HepG2 (cell line): Measurements from ENCODE around the gene VAMP3. TPM values are rescaled to one million over a fixed set of nuclear protein-coding genes. Genes with fewer than 3 reads are reported as not detected.

Experiments used
- ATAC-seq: fragments of 200-7000 bp; cut with Tn5 transposase; 3 replicates; pipeline ENCODE4 v1.9.1; 2020; ENCODE audit warnings: mild to moderate bottlenecking, moderate library complexity
- BruUV-seq: library from RNA; stranded (reverse); fragments of 400-500 nt; replicated peaks from 2 replicates; lab custom pipeline; 2021; lab: Mats Ljungman, UMichigan
- CTCF ChIA-PET: fragments of 300-600 bp; formaldehyde crosslinking; extraction: SDS; loops from one replicate; lab custom pipeline; 2021; ENCODE audit warnings: low total read pairs, inconsistent platforms, low intra/inter-chr PET ratio; lab: Yijun Ruan, JAX
- POLR2A ChIA-PET: fragments of 350-600 bp; sonication (Branson Sonifier 250); formaldehyde crosslinking; loops from one replicate; lab custom pipeline; 2020; ENCODE audit warnings: antibody characterized with exemption, inconsistent platforms; lab: Yijun Ruan, JAX
- DNase-seq: peaks from one replicate; pipeline ENCODE4 v3.0.0-alpha.2; 2015; ENCODE audit warnings: low spot score
- FAIRE-seq: peaks from 3 replicates; lab custom pipeline; 2011; peaks lifted over from hg19 to GRCh38; lab: Jason Lieb, UNC
- H2AFZ ChIP-seq: one replicate; pipeline ENCODE4 v1.6.1; 2011; ENCODE audit warnings: low read length, inconsistent platforms
- H3K27ac ChIP-seq: fragments of 300-600 bp; 3 replicates; pipeline ENCODE4 v1.8.0; 2011; ENCODE audit warnings: mixed run types, mild to moderate bottlenecking, mixed read lengths, low read length, inconsistent platforms; ENCODE audit not compliant: insufficient read depth; ENCODE audit errors: extremely low read length
- H3K27me3 ChIP-seq, 2 experiments: fragments of 200-600 bp in 1 of 2; 2 replicates in 1 of 2; 3 replicates in 1 of 2; pipeline versions ENCODE4 v1.6.0 to v1.8.0; 2011; ENCODE audit warnings: low read length in 2 of 2, mild to moderate bottlenecking in 2 of 2, moderate library complexity in 2 of 2, inconsistent platforms in 1 of 2; ENCODE audit not compliant: insufficient read depth in 2 of 2, control insufficient read depth in 1 of 2
- H3K36me3 ChIP-seq, 2 experiments: fragments of 200-600 bp in 1 of 2; replicated peaks in 1 of 2; 2 replicates in 1 of 2; 3 replicates in 1 of 2; pipeline versions ENCODE4 v1.5.1 to v1.8.0; 2011; ENCODE audit warnings: low read length in 2 of 2, inconsistent platforms in 1 of 2; ENCODE audit not compliant: insufficient read depth in 2 of 2, control insufficient read depth in 1 of 2
- H3K4me1 ChIP-seq: 2 replicates; pipeline ENCODE4 v1.5.1; 2012; ENCODE audit warnings: low read length, inconsistent platforms; ENCODE audit not compliant: insufficient read depth
- H3K4me2 ChIP-seq: 2 replicates; pipeline ENCODE4 v1.6.0; 2011; ENCODE audit warnings: low read depth, low read length, inconsistent platforms
- H3K4me3 ChIP-seq, 3 experiments: fragments of 200-600 bp in 1 of 3; sonication (generic), shearing (Covaris generic) in 1 of 3; replicated peaks in 1 of 3; 2 replicates each; pipeline ENCODE4 v1.5.1; 2011 to 2016; ENCODE audit warnings: low read length in 3 of 3, inconsistent platforms in 2 of 3, low read depth in 2 of 3, mild to moderate bottlenecking in 2 of 3, control low read depth in 1 of 3, mixed read lengths in 1 of 3; ENCODE audit not compliant: insufficient read depth in 1 of 3
- H3K79me2 ChIP-seq: one replicate; pipeline ENCODE4 v1.6.1; 2011; ENCODE audit warnings: low read length, inconsistent platforms; ENCODE audit not compliant: insufficient read depth
- H3K9ac ChIP-seq: 2 replicates; pipeline ENCODE4 v1.6.0; 2011; ENCODE audit warnings: mild to moderate bottlenecking, low read depth, low read length, inconsistent platforms; ENCODE audit not compliant: insufficient read depth
- H3K9me3 ChIP-seq: 2 replicates; pipeline ENCODE4 v1.5.1; 2012; ENCODE audit warnings: mild to moderate bottlenecking, low read length
- H4K20me1 ChIP-seq: 2 replicates; pipeline ENCODE4 v1.6.0; 2011; ENCODE audit warnings: inconsistent platforms, mild to moderate bottlenecking, low read length, moderate library complexity; ENCODE audit not compliant: insufficient read depth
- FOXA1 ChIP-seq, 2 experiments: fragments of 450-650 bp in 1 of 2; sonication (generic) in 1 of 2; formaldehyde crosslinking in 1 of 2; IDR thresholded peaks; 2 replicates each; pipeline versions ENCODE4 v1.4.0 to v1.6.1; 2016 to 2020; ENCODE audit warnings: missing genetic modification reagents in 1 of 2
- FOXJ3 ChIP-seq: sonication (generic); formaldehyde crosslinking; IDR thresholded peaks from 2 replicates; pipeline ENCODE4 v1.4.0; 2020; ENCODE audit warnings: missing genetic modification reagents, mild to moderate bottlenecking, borderline replicate concordance
- FOXK1 ChIP-seq: sonication (generic); formaldehyde crosslinking; IDR thresholded peaks from 2 replicates; pipeline ENCODE4 v1.4.0; 2020; ENCODE audit warnings: low read depth, missing genetic modification reagents, borderline replicate concordance
- FOXO1 ChIP-seq: sonication (generic); formaldehyde crosslinking; IDR thresholded peaks from 2 replicates; pipeline ENCODE4 v1.4.0; 2020; ENCODE audit warnings: missing genetic modification reagents
- FOXP1 ChIP-seq, 2 experiments: fragments of 450-650 bp in 1 of 2; IDR thresholded peaks; 2 replicates each; pipeline ENCODE4 v1.6.1; 2017 to 2018; ENCODE audit warnings: antibody characterized with exemption in 1 of 2
- IRX3 ChIP-seq: sonication (generic); formaldehyde crosslinking; IDR thresholded peaks from 2 replicates; pipeline ENCODE4 v1.8.1; 2023; ENCODE audit warnings: mild to moderate bottlenecking, low read depth, missing genetic modification reagents, borderline replicate concordance
- NFE2 ChIP-seq: sonication (generic); formaldehyde crosslinking; IDR thresholded peaks from 2 replicates; pipeline ENCODE4 v1.4.0; 2020; ENCODE audit warnings: missing genetic modification reagents
- NR2F1 ChIP-seq, 2 experiments: fragments of 450-650 bp in 1 of 2; formaldehyde crosslinking in 1 of 2; IDR thresholded peaks; 2 replicates each; pipeline versions ENCODE4 v1.5.0 to v1.6.1; 2016 to 2020; ENCODE audit warnings: mild to moderate bottlenecking in 1 of 2, missing compliant biosample characterization in 1 of 2, missing genetic modification reagents in 1 of 2, moderate library complexity in 1 of 2
- PHF21A ChIP-seq: sonication (generic); formaldehyde crosslinking; IDR thresholded peaks from 2 replicates; pipeline ENCODE4 v1.5.0; 2020; ENCODE audit warnings: mild to moderate bottlenecking, missing genetic modification reagents
- PITX1 ChIP-seq: sonication (generic); formaldehyde crosslinking; IDR thresholded peaks from 2 replicates; pipeline ENCODE4 v1.5.1; 2020; ENCODE audit warnings: mild to moderate bottlenecking, missing genetic modification reagents
- SMC3 ChIP-seq: IDR thresholded peaks from 2 replicates; pipeline ENCODE4 v1.6.1; 2011; ENCODE audit warnings: low read length, improper control_type of control experiment
- SOX13 ChIP-seq, 3 experiments: fragments of 450-650 bp in 1 of 3; sonication (generic) in 1 of 3; formaldehyde crosslinking in 1 of 3; IDR thresholded peaks in 2 of 3; conservative IDR thresholded peaks in 1 of 3; 2 replicates each; pipeline versions ENCODE4 v1.5.0 to v1.6.1; 2016 to 2020; ENCODE audit warnings: antibody characterized with exemption in 1 of 3, mild to moderate bottlenecking in 1 of 3, missing compliant biosample characterization in 1 of 3, missing genetic modification reagents in 1 of 3, moderate library complexity in 1 of 3
- ZFP82 ChIP-seq: sonication (generic); formaldehyde crosslinking; IDR thresholded peaks from 2 replicates; pipeline ENCODE4 v1.5.1; 2020; ENCODE audit warnings: mild to moderate bottlenecking, missing genetic modification reagents, borderline replicate concordance
- ZMYM3 ChIP-seq: sonication (generic); formaldehyde crosslinking; IDR thresholded peaks from 2 replicates; pipeline ENCODE4 v1.5.1; 2020; ENCODE audit warnings: mild to moderate bottlenecking, missing genetic modification reagents
- ZNF24 ChIP-seq: fragments of 450-650 bp; IDR thresholded peaks from 2 replicates; pipeline ENCODE4 v1.6.1; 2017; ENCODE audit warnings: antibody characterized with exemption, mild to moderate bottlenecking
- ZNF329 ChIP-seq: sonication (generic); formaldehyde crosslinking; IDR thresholded peaks from 2 replicates; pipeline ENCODE4 v1.9.0; 2021; ENCODE audit warnings: low read depth, mild to moderate bottlenecking, missing genetic modification reagents
- ZNF468 ChIP-seq: sonication (generic); formaldehyde crosslinking; IDR thresholded peaks from 2 replicates; pipeline ENCODE4 v1.8.0; 2022; ENCODE audit warnings: mild to moderate bottlenecking, moderate library complexity, missing genetic modification reagents
- ZNF644 ChIP-seq: IDR thresholded peaks from 2 replicates; pipeline ENCODE4 v1.6.1; 2016; ENCODE audit warnings: low read depth
- WGBS: methylation state at CpG from one replicate; pipeline ENCODE4 v1.1.6; 2017; ENCODE audit warnings: low lambda C conversion rate; 5-methylcytosine and 5-hydroxymethylcytosine counted together
- in situ Hi-C: cut with HindIII; loops from 2 replicates; pipeline ENCODE4 v1.10.0; 2017; ENCODE audit warnings: low pct_unique_long_range_greater_than_20kb; ENCODE audit not compliant: extremely low pct_ligation_motif_present
- intact Hi-C: fragments of 100-400 bp; cut with micrococcal nuclease; formaldehyde crosslinking; loops from one replicate; pipeline ENCODE4 v1.10.0; 2022; ENCODE audit not compliant: unreplicated experiment
- polyA plus RNA-seq, 8 experiments: library from polyadenylated mRNA; depleted of rRNA in 3 of 8; stranded (reverse) in 7 of 8; unstranded in 1 of 8; fragments of >200 nt; fragmentation: Illumina TruSeq in 4 of 8; extraction: Trizol in 4 of 8; gene quantifications; 2 replicates each; pipeline versions ENCODE4 v1.2.1 to v1.2.3, GENCODE V29; 2011 to 2016; ENCODE audit warnings: low read depth in 4 of 8, missing spikeins in 1 of 8, mixed read lengths in 1 of 8; ENCODE audit not compliant: insufficient read depth in 1 of 8
- total RNA-seq, 5 experiments: library from RNA; depleted of rRNA; stranded (reverse); fragments of >200 nt; fragmentation: Illumina TruSeq; extraction: Trizol; gene quantifications; 2 replicates each; pipeline ENCODE4 v1.2.3, GENCODE V29; 2016; ENCODE audit warnings: low read depth in 1 of 5
- TF ChIP-seq, protein P1 (sequence below): IDR thresholded peaks from 2 replicates; pipeline ENCODE4 v1.4.0; 2020; ENCODE audit warnings: mild to moderate bottlenecking, missing genetic modification reagents

VAMP3 gene
- total and polyA plus RNA-seq, 2 of the 13 experiments (the other 11 are each of a cell fraction or from before 2014, with no cell fraction given): 75.3 to 88.7 TPM

DNA sequence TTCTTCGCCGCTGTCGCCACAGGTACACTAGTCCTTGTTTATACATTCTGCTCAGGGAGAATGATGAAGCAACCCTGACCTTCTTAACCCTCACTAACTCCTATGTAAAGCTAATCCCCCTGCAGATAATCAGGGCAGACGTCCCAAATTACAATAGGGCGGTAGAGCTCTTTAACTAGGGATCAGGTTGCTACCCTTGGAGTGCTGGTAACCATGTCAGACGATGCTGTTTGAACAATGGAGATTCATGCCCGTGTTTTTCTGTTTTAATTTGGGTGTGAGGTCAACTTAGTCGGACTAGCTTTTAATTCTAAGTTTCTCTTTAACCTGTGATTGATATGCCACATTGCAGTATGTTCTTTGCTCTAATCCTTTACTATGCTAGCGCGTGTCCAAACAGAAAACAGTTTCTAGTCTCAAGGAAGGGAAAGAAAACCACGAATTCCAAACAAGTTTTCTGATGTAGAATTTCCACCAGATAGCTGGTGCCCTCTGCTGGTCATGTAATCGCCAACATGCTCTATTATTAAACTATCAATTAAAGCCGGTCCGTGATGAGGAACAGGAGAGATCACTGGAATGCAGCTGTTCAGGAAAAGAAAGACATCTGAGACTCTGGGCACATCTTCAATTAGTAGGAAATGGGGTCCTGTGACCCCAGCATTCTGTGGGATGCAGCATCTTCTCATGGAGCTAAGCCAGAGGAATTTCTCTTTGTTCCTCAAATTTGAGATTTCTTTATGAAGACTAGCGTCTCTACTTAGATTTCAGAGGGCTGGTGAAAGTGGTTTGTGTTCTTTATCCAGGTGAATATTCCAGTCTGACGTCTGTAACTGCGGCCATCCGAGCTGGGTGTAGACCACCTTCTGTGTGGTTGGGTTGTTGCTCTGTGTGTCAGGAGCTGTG lies 18.3 kb upstream of the VAMP3 start:
- H2AFZ ChIP-seq: no peak overlapping the region
- peak; percentile 69 for DNase-seq
- peak overlapping the region in 1 of 3 experiments; percentile 5; a peak in 1 of 6 replicates for H3K4me3 ChIP-seq
- POLR2A ChIA-PET: interaction anchor here (1.1 to 2.5 kb wide), 6 partner anchors 48 to 88 kb away, joined by 3 to 11 read pairs (median 7); no protein-coding TSS in a partner anchor
- H3K4me2 ChIP-seq: peak overlapping the region; percentile 47
- CTCF ChIA-PET: interaction anchor here (9.0 kb wide), 1 partner anchor 83 kb away, joined by 226 read pairs; no protein-coding TSS in a partner anchor
- H3K9ac ChIP-seq: no peak overlapping the region
- FAIRE-seq: peak; percentile 75
- no peaks in the 10 kb centered on the region for H3K9me3 ChIP-seq
- in situ Hi-C loops (loop anchor here (5.0 kb wide), 1 partner anchor 80 kb away; no protein-coding TSS in a partner anchor), intact Hi-C loops (loop anchor here (1.0 to 10.0 kb wide), 2 partner anchors 48 to 85 kb away; no protein-coding TSS in a partner anchor)
- no peaks in the 10 kb centered on the region for H3K27me3 ChIP-seq
- no TSS peak for BruUV-seq
- no peaks in the 10 kb centered on the region for H4K20me1 ChIP-seq
- H3K4me1 ChIP-seq: peaks cover 34% of the 10 kb centered on the region
- peaks cover 2 to 10% of the 10 kb centered on the region in 2 experiments; a peak in 3 of 5 replicates for H3K36me3 ChIP-seq
- ATAC-seq: peak; percentile 66
- WGBS: 40% methylated on average over 18 of the region's 18 CpGs
- no peaks in the 10 kb centered on the region for H3K79me2 ChIP-seq
- H3K27ac ChIP-seq: no peak overlapping the region
- TF ChIP-seq SOX13 (IDR thresholded peaks at IDR 0.05) (no peak), SOX13 (CRISPR knock-in tag; conservative IDR thresholded peaks at IDR 0.05 in 1 of 2, IDR thresholded peaks at IDR 0.05 in 1 of 2) (peak in 1 of 2 experiments; percentile 81; a peak in 2 of 4 replicates), ZNF329 (CRISPR knock-in tag) (no peak), FOXA1 (IDR thresholded peaks at IDR 0.05) (no peak), FOXA1 (CRISPR knock-in tag; IDR thresholded peaks at IDR 0.05) (peak; percentile 41), FOXJ3 (0 out of 2 replicates have a peak, but pooled peaks have one; percentile 22), FOXK1 (peak; percentile 50; the same call in 1 of the 2 replicates), ZNF644 (CRISPR knock-in tag) (no peak), SMC3 (peak; percentile 94), ZMYM3 (CRISPR knock-in tag) (no peak), NFE2 (no peak), NR2F1 (CRISPR knock-in tag; IDR thresholded peaks at IDR 0.05) (peak; percentile 65 to 72), ZNF468 (CRISPR knock-in tag) (no peak), IRX3 (CRISPR knock-in tag) (no peak), FOXO1 (peak; percentile 28; the same call in 1 of the 2 replicates), PITX1 (CRISPR knock-in tag) (peak; percentile 97), FOXP1 (IDR thresholded peaks at IDR 0.05) (no peak), FOXP1 (CRISPR knock-in tag; IDR thresholded peaks at IDR 0.05) (peak; percentile 47; the same call in 1 of the 2 replicates), ZNF24 (no peak), PHF21A (CRISPR knock-in tag) (peak; percentile 52), ZFP82 (CRISPR knock-in tag) (no peak)
- TF ChIP-seq, protein P1, sequence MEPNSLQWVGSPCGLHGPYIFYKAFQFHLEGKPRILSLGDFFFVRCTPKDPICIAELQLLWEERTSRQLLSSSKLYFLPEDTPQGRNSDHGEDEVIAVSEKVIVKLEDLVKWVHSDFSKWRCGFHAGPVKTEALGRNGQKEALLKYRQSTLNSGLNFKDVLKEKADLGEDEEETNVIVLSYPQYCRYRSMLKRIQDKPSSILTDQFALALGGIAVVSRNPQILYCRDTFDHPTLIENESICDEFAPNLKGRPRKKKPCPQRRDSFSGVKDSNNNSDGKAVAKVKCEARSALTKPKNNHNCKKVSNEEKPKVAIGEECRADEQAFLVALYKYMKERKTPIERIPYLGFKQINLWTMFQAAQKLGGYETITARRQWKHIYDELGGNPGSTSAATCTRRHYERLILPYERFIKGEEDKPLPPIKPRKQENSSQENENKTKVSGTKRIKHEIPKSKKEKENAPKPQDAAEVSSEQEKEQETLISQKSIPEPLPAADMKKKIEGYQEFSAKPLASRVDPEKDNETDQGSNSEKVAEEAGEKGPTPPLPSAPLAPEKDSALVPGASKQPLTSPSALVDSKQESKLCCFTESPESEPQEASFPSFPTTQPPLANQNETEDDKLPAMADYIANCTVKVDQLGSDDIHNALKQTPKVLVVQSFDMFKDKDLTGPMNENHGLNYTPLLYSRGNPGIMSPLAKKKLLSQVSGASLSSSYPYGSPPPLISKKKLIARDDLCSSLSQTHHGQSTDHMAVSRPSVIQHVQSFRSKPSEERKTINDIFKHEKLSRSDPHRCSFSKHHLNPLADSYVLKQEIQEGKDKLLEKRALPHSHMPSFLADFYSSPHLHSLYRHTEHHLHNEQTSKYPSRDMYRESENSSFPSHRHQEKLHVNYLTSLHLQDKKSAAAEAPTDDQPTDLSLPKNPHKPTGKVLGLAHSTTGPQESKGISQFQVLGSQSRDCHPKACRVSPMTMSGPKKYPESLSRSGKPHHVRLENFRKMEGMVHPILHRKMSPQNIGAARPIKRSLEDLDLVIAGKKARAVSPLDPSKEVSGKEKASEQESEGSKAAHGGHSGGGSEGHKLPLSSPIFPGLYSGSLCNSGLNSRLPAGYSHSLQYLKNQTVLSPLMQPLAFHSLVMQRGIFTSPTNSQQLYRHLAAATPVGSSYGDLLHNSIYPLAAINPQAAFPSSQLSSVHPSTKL: peak; percentile 72
